Measurements from ENCODE around the gene ST3GAL4. TPM values are rescaled to one million over a fixed set of nuclear protein-coding genes. Genes with fewer than 3 reads are reported as not detected.

The ST3GAL4 gene
- total RNA-seq, 2 donors from 2014 or later = 29.2 to 192 TPM

DNA sequence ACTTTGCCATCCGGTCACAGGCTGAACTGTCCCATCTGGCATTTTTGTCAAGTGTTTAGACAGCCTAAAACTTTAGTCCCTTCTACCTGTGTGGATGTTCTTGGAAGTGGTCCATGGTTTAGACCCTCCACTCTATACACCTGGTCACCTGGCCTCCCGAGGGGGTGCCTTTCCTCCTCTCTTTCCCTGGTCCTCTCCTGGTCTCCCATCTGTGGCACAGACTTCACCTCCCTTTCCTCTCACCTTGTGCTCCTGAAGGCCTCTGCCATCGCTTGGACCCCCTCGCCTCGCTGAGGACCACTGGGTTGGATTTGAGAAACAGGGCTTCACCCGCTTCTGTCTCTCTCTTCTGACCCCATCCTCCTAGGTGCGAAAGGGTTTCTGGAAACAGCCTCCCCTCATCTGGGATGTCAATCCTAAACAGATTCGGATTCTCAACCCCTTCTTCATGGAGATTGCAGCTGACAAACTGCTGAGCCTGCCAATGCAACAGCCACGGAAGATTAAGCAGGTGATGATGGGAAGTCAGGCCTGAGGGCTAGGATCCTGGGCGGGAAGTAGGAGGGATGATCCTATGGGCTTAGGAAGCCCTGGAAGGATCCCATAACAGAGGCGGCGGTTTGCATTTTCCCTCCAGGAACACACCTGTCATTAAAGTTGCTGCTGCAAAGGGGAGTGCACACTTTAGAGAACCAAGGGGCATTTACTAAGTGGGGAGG is 53.6 kb downstream of the ST3GAL4 start:
- TF ChIP-seq POLR2A (IDR thresholded peaks at IDR 0.05) (no peak), POLR2AphosphoS5 (IDR thresholded peaks at IDR 0.05) (no peak)
- TF ChIP-seq, protein P1, sequence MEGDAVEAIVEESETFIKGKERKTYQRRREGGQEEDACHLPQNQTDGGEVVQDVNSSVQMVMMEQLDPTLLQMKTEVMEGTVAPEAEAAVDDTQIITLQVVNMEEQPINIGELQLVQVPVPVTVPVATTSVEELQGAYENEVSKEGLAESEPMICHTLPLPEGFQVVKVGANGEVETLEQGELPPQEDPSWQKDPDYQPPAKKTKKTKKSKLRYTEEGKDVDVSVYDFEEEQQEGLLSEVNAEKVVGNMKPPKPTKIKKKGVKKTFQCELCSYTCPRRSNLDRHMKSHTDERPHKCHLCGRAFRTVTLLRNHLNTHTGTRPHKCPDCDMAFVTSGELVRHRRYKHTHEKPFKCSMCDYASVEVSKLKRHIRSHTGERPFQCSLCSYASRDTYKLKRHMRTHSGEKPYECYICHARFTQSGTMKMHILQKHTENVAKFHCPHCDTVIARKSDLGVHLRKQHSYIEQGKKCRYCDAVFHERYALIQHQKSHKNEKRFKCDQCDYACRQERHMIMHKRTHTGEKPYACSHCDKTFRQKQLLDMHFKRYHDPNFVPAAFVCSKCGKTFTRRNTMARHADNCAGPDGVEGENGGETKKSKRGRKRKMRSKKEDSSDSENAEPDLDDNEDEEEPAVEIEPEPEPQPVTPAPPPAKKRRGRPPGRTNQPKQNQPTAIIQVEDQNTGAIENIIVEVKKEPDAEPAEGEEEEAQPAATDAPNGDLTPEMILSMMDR (IDR thresholded peaks at IDR 0.05) = no peak
- H3K36me3 ChIP-seq = no peaks in the 10 kb centered on the region
- H3K4me1 ChIP-seq (replicated peaks) = no peaks in the 10 kb centered on the region
- no peak overlapping the region for H3K4me3 ChIP-seq
- no peaks in the 10 kb centered on the region for H3K27me3 ChIP-seq (replicated peaks; ENCODE audit: insufficient read depth)
- intact Hi-C loops (cut with DNase I) = no loop called here
- DNase-seq (ENCODE audit: low spot score) = no peak
- 71% methylated on average over 12 of the region's 12 CpGs for WGBS
- no peak overlapping the region for H3K27ac ChIP-seq
- no peaks in the 10 kb centered on the region for H3K9me3 ChIP-seq

- Histone ChIP-seq H3K36me3 (no peaks in the 10 kb centered on the region), H3K9me3 (no peaks in the 10 kb centered on the region), H3K4me3 (no peak overlapping the region), H3K27ac (no peak overlapping the region), H3K27me3 (replicated peaks; ENCODE audit: insufficient read depth) (no peaks in the 10 kb centered on the region), H3K4me1 (replicated peaks) (no peaks in the 10 kb centered on the region)
- TF ChIP-seq POLR2AphosphoS5 (IDR thresholded peaks at IDR 0.05) (peak; percentile 11), POLR2A (IDR thresholded peaks at IDR 0.05) (no peak)
- TF ChIP-seq, protein P1 (IDR thresholded peaks at IDR 0.05) = no peak
- DNase-seq (ENCODE audit: low spot score) = no peak
- 23% methylated on average over 3 of the region's 3 CpGs for WGBS
- intact Hi-C loops (cut with DNase I) = no loop called here
These were observed 54.1 kb downstream of the ST3GAL4 start for GRCh38 chr11:126409620-126409985.

GRCh38 chr11:126410649-126411048 is 55.2 kb downstream of the ST3GAL4 start:
- Histone ChIP-seq H3K36me3 (no peaks in the 10 kb centered on the region), H3K4me1 (replicated peaks) (no peaks in the 10 kb centered on the region), H3K9me3 (no peaks in the 10 kb centered on the region), H3K27me3 (replicated peaks; ENCODE audit: insufficient read depth) (no peaks in the 10 kb centered on the region), H3K27ac (no peak overlapping the region), H3K4me3 (no peak overlapping the region)
- TF ChIP-seq POLR2A (IDR thresholded peaks at IDR 0.05) = no peak
- TF ChIP-seq POLR2AphosphoS5 (IDR thresholded peaks at IDR 0.05) = peak; percentile 24
- 58% methylated on average over 6 of the region's 6 CpGs for WGBS
- no peak for DNase-seq (ENCODE audit: low spot score)
- intact Hi-C loops (cut with DNase I) = no loop called here

DNA sequence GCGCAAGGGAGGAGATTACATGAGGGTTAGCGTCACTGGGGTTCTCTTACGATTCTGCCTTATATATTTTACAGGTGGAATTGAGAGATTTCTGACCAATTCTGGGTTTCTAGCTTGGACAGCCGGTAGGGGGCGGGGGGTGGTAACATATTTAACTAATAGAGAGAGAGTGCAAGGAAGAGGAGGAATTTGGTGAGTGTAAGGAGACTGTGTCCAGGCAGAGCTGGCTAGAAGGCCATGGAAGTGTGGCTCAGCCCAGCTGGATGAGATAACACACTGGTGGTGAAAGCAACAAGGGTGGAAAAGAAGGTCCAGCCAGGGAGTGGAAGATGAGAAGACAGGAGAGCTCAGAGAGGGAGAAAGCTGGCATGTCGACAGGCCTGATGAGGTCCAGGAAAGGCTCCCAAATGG is 56.5 kb downstream of the ST3GAL4 start:
- H3K36me3 ChIP-seq = no peaks in the 10 kb centered on the region
- intact Hi-C loops (cut with DNase I) = no loop called here
- peaks cover 4% of the 10 kb centered on the region for H3K4me1 ChIP-seq (replicated peaks)
- no peaks in the 10 kb centered on the region for H3K27me3 ChIP-seq (replicated peaks; ENCODE audit: insufficient read depth)
- no peaks in the 10 kb centered on the region for H3K9me3 ChIP-seq
- H3K27ac ChIP-seq = no peak overlapping the region
- no peak for DNase-seq (ENCODE audit: low spot score)
- H3K4me3 ChIP-seq = no peak overlapping the region
- no peak for TF ChIP-seq POLR2AphosphoS5 (IDR thresholded peaks at IDR 0.05)
- TF ChIP-seq, protein P1 (IDR thresholded peaks at IDR 0.05) = no peak
- TF ChIP-seq POLR2A (IDR thresholded peaks at IDR 0.05) = no peak
- 73% methylated on average over 6 of the region's 6 CpGs for WGBS

DNA sequence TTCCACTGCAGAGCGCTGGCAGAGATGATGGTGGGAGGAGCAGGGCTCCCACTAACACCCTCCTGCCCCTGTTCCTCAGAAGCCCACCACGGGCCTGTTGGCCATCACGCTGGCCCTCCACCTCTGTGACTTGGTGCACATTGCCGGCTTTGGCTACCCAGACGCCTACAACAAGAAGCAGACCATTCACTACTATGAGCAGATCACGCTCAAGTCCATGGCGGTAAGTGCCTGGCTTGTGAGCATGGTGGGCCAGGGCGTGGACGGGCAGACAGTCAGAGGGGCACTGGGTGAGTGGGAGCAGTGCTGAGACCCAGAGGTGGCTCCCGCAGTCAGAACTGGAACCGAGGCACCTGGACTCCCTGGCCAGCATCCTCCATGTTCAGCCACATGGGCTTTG is 57.9 kb downstream of the ST3GAL4 start:
- TF ChIP-seq POLR2A (IDR thresholded peaks at IDR 0.05) (no peak), POLR2AphosphoS5 (IDR thresholded peaks at IDR 0.05) (no peak)
- TF ChIP-seq, protein P1 (IDR thresholded peaks at IDR 0.05) = no peak
- H3K36me3 ChIP-seq = no peaks in the 10 kb centered on the region
- H3K4me3 ChIP-seq = no peak overlapping the region
- 97% methylated on average over 11 of the region's 11 CpGs for WGBS
- DNase-seq (ENCODE audit: low spot score) = no peak
- intact Hi-C loops (cut with DNase I) = no loop called here
- no peaks in the 10 kb centered on the region for H3K9me3 ChIP-seq
- H3K4me1 ChIP-seq (replicated peaks) = peaks cover 4% of the 10 kb centered on the region
- no peaks in the 10 kb centered on the region for H3K27me3 ChIP-seq (replicated peaks; ENCODE audit: insufficient read depth)
- H3K27ac ChIP-seq = no peak overlapping the region
